HEK293 (cell line): Measurements from ENCODE around the gene IPO11.

Experiments
- GLIS1 ChIP-seq: fragments of 450-650 bp; formaldehyde crosslinking; IDR thresholded peaks from 2 replicates; pipeline ENCODE4 v1.5.1; 2016; ENCODE audit warnings: missing biosample characterization, missing genetic modification characterization
- PRDM1 ChIP-seq: fragments of 450-650 bp; formaldehyde crosslinking; IDR thresholded peaks from 2 replicates; pipeline ENCODE4; 2016; ENCODE audit warnings: missing biosample characterization, missing genetic modification characterization
- SP2 ChIP-seq: fragments of 450-650 bp; formaldehyde crosslinking; IDR thresholded peaks from 2 replicates; pipeline ENCODE4 v1.5.1; 2016; ENCODE audit warnings: missing biosample characterization, missing genetic modification characterization
- ZNF10 ChIP-seq: fragments of 450-650 bp; formaldehyde crosslinking; IDR thresholded peaks from 2 replicates; pipeline ENCODE4 v1.5.1; 2017; ENCODE audit warnings: missing biosample characterization, missing genetic modification characterization
- ZNF239 ChIP-seq: fragments of 450-650 bp; formaldehyde crosslinking; IDR thresholded peaks from 2 replicates; pipeline ENCODE4 v1.5.1; 2016; ENCODE audit warnings: missing biosample characterization, missing genetic modification characterization
- ZNF24 ChIP-seq: fragments of 450-650 bp; formaldehyde crosslinking; IDR thresholded peaks from 2 replicates; pipeline ENCODE4 v1.5.1; 2016; ENCODE audit warnings: missing biosample characterization, missing genetic modification characterization
- ZNF274 ChIP-seq, 2 experiments: fragments of 200-500 bp in 1 of 2; fragments of 450-650 bp in 1 of 2; sonication (Bioruptor generic) in 1 of 2; formaldehyde crosslinking in 1 of 2; IDR thresholded peaks; 2 replicates each; pipeline versions ENCODE4 v1.5.1 to v1.6.1; 2014 to 2016; ENCODE audit warnings: borderline replicate concordance in 1 of 2, inconsistent platforms in 1 of 2, low read length in 1 of 2, missing biosample characterization in 1 of 2, missing genetic modification characterization in 1 of 2
- ZNF302 ChIP-seq: fragments of 450-650 bp; formaldehyde crosslinking; IDR thresholded peaks from 2 replicates; pipeline ENCODE4 v1.5.1; 2016; ENCODE audit warnings: missing biosample characterization, missing genetic modification characterization, low read depth
- ZNF404 ChIP-seq: fragments of 450-650 bp; formaldehyde crosslinking; IDR thresholded peaks from 2 replicates; pipeline ENCODE4 v1.5.1; 2017; ENCODE audit warnings: missing biosample characterization, missing genetic modification characterization
- ZNF510 ChIP-seq: fragments of 450-650 bp; formaldehyde crosslinking; IDR thresholded peaks from 2 replicates; pipeline ENCODE4 v1.5.1; 2018; ENCODE audit warnings: mild to moderate bottlenecking, missing genetic modification characterization, missing biosample characterization; ENCODE audit not compliant: insufficient replicate concordance
- ZNF555 ChIP-seq: fragments of 450-650 bp; formaldehyde crosslinking; conservative IDR thresholded peaks from 2 replicates; pipeline ENCODE4 v1.5.1; 2017; ENCODE audit warnings: missing biosample characterization, mild to moderate bottlenecking, missing genetic modification characterization, inconsistent platforms
- TF ChIP-seq, protein P1 (sequence below): fragments of 450-650 bp; formaldehyde crosslinking; IDR thresholded peaks from 2 replicates; pipeline ENCODE4 v1.5.1; 2016; ENCODE audit warnings: missing biosample characterization, missing genetic modification characterization
- TF ChIP-seq, protein P2 (sequence below): fragments of 450-650 bp; formaldehyde crosslinking; IDR thresholded peaks from 2 replicates; pipeline ENCODE4 v1.5.1; 2016; ENCODE audit warnings: missing biosample characterization, missing genetic modification characterization
- TF ChIP-seq, protein P3 (sequence below): fragments of 450-650 bp; formaldehyde crosslinking; conservative IDR thresholded peaks from 2 replicates; pipeline ENCODE4 v1.5.1; 2016; ENCODE audit warnings: low read depth, missing biosample characterization, missing genetic modification characterization

DNA sequence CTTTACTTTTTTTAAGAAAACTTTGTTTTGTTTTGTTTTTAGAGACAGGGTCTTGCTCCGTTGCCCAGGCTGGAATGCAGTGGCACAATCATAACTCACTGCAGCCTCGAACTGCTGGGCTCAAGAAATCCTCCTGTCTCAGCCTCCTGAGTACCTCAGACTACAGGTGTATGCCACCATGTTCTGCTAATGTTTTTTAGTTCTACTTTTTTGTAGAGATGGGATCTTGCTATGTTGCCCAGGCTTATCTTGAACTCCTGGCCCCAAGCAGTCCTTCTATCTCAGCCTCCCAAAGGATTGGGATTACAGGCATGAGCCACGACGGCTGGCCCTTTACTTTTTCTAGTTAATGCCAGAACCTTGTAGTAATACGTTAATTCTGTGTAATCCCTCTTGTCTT, 36.0 kb downstream of the IPO11 start:
- no peak for TF ChIP-seq ZNF510 (tag by site-specific recombination)
- no peak for TF ChIP-seq ZNF404 (tag by site-specific recombination)
- no peak for TF ChIP-seq ZNF24 (tag by site-specific recombination)
- no peak for TF ChIP-seq GLIS1
- no peak for TF ChIP-seq ZNF302
- no peak for TF ChIP-seq ZNF555 (tag by site-specific recombination)
- TF ChIP-seq ZNF10, result no peak
- TF ChIP-seq, protein P1, sequence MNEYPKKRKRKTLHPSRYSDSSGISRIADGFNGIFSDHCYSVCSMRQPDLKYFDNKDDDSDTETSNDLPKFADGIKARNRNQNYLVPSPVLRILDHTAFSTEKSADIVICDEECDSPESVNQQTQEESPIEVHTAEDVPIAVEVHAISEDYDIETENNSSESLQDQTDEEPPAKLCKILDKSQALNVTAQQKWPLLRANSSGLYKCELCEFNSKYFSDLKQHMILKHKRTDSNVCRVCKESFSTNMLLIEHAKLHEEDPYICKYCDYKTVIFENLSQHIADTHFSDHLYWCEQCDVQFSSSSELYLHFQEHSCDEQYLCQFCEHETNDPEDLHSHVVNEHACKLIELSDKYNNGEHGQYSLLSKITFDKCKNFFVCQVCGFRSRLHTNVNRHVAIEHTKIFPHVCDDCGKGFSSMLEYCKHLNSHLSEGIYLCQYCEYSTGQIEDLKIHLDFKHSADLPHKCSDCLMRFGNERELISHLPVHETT, result no peak
- no peak for TF ChIP-seq SP2
- TF ChIP-seq, protein P2, sequence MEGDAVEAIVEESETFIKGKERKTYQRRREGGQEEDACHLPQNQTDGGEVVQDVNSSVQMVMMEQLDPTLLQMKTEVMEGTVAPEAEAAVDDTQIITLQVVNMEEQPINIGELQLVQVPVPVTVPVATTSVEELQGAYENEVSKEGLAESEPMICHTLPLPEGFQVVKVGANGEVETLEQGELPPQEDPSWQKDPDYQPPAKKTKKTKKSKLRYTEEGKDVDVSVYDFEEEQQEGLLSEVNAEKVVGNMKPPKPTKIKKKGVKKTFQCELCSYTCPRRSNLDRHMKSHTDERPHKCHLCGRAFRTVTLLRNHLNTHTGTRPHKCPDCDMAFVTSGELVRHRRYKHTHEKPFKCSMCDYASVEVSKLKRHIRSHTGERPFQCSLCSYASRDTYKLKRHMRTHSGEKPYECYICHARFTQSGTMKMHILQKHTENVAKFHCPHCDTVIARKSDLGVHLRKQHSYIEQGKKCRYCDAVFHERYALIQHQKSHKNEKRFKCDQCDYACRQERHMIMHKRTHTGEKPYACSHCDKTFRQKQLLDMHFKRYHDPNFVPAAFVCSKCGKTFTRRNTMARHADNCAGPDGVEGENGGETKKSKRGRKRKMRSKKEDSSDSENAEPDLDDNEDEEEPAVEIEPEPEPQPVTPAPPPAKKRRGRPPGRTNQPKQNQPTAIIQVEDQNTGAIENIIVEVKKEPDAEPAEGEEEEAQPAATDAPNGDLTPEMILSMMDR (tag by site-specific recombination), result no peak
- TF ChIP-seq ZNF274 (IDR thresholded peaks at IDR 0.05; ENCODE audit: low read length), result no peak
- TF ChIP-seq ZNF274 (tag by site-specific recombination; IDR thresholded peaks at IDR 0.05; ENCODE audit: borderline replicate concordance), result no peak
- TF ChIP-seq PRDM1 (tag by site-specific recombination), result no peak
- TF ChIP-seq ZNF239 (tag by site-specific recombination), result no peak
- TF ChIP-seq, protein P3, sequence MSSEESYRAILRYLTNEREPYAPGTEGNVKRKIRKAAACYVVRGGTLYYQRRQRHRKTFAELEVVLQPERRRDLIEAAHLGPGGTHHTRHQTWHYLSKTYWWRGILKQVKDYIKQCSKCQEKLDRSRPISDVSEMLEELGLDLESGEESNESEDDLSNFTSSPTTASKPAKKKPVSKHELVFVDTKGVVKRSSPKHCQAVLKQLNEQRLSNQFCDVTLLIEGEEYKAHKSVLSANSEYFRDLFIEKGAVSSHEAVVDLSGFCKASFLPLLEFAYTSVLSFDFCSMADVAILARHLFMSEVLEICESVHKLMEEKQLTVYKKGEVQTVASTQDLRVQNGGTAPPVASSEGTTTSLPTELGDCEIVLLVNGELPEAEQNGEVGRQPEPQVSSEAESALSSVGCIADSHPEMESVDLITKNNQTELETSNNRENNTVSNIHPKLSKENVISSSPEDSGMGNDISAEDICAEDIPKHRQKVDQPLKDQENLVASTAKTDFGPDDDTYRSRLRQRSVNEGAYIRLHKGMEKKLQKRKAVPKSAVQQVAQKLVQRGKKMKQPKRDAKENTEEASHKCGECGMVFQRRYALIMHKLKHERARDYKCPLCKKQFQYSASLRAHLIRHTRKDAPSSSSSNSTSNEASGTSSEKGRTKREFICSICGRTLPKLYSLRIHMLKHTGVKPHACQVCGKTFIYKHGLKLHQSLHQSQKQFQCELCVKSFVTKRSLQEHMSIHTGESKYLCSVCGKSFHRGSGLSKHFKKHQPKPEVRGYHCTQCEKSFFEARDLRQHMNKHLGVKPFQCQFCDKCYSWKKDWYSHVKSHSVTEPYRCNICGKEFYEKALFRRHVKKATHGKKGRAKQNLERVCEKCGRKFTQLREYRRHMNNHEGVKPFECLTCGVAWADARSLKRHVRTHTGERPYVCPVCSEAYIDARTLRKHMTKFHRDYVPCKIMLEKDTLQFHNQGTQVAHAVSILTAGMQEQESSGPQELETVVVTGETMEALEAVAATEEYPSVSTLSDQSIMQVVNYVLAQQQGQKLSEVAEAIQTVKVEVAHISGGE (tag by site-specific recombination), result no peak
